SW 1271 (cell line): ENCODE measurements around the gene PRXL2B.
"Not testable (repeated sequence)": the region's sequence is repeated elsewhere in the genome, so short reads cannot be mapped to it uniquely, and the experiment has no call there.

Source experiments
- DNase-seq, 2 experiments: peaks; one replicate each; lab custom pipeline; 2025; lab: John Stamatoyannopoulos, UW

Gene PRXL2B

DNA sequence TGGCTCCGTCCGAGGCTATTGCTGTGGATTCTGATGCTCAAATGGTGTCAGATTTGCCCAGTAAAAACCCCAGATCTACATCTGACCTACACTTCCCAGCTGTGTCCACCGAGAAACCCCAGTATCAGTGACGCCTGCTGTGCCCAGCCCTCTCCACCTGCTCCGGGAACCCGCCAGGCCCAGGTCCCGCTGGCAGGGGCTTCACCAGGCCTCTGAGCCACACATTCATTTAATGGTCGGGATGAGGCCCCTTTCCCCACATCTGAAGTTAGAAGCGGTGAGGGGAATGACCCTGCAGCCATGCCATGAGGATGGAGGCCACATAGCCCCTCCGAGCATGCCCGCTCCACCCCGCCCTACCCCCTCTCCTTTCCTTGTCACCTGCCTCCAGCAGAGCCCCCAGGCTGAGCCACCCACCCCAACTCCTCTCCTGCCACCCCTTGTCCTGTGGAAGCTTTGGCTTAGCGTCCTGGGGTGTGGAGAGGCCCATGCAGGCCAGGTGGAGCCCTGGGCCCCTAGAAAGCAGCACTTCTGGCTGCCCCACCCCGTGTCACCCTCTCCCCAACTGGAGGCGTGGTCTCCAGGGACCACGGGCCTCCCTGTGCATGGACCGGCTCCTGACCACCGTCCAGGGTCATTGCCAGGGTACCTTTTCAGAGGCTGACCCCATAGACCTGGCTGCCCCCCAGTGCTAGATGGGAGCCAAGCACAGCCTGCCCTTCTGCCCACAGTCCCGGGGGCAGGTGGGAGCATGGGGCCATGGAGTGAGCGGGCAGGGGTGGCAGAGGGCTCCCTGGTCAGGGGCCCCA is 22.4 kb upstream of the PRXL2B start:
- DNase-seq = no peak

DNA sequence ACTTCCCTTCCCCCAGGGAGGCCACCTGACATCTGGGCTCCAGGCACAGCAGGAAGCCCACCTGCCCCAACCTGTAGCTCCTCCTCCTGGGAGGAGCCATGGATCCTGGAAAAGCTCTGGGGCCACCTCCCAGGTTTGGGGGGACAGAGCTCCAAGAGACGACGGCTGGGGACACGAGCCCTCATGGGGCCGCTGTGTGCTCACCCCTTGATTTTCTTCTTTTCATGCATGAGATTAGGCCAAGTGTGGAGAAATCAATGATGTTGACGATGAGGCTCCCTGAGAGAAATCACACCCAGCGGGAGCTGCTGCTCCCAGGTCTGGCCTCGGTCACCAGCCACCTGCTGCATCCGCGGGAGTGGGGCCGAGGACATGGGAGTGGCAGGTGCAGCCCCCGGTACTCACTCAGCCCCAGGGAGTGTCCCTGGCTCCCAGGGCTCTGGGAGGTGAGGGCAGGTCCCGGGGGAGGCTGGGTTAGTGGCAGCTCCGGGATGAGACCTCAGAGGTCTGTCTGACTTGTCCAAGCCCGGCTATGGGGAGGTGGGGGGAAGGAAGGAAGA is 21.7 kb upstream of the PRXL2B start:
- no peak for DNase-seq

GRCh38 chr1:2566101-2567045 is 20.2 kb upstream of the PRXL2B start:
- DNase-seq = no peak

DNA sequence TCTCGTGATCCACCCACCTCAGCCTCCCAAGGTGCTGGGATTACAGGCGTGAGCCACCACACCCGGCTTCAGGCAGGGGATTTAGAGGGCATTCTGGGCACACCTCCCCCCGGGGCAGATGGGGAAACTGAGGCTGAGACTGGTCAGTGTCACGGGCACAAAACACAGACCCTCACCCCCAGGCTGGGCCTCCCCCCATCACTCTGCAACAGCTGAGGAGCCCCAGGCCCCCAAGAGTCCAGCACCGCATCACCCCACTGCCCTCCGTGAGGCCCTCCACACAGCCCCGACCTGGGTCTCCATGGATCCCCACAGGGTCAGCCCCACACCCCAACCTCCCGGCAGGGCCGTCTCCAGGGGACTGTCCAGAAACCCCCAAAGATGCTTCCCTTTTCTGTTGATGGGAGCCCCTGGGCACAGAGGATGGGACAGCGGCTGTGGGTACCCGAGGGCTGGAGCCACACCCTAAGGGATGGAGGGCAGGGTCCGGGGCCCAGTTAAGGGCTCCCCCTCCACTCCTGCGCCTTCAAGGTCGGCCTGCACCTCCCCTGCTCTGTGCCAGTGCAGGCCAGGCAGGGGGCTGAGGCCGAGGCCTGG is 19.4 kb upstream of the PRXL2B start:
- DNase-seq = no peak

- not testable (repeated sequence) for DNase-seq
These were observed 18.3 kb upstream of the PRXL2B start for GRCh38 chr1:2568187-2568816.

GRCh38 chr1:2569060-2569459 is 17.5 kb upstream of the PRXL2B start:
- DNase-seq = no peak

DNA sequence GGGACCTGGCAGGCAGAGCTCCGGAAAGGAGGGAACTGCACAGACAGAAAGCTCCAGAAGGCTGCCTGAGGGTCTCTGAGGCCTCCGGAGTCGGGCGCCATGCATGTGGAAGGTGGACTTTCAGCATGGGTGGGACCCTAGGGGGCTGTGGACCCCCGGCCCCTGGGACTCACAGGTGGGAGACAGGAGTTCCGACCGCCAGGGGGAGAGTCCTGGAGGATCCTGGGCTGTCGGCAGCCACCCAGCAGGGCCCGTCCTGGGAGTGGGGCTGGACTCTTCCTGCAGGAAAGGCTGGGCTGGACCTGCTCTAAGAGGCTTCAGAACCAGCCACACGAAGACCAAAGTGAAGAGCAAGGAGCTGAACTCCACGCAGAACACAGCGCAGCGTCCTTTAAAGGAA is 16.9 kb upstream of the PRXL2B start:
- DNase-seq = not testable (repeated sequence)

GRCh38 chr1:2570332-2570731 is 16.2 kb upstream of the PRXL2B start:
- no peak for DNase-seq

- DNase-seq = no peak
These were observed 15.2 kb upstream of the PRXL2B start for GRCh38 chr1:2571348-2571747.

DNA sequence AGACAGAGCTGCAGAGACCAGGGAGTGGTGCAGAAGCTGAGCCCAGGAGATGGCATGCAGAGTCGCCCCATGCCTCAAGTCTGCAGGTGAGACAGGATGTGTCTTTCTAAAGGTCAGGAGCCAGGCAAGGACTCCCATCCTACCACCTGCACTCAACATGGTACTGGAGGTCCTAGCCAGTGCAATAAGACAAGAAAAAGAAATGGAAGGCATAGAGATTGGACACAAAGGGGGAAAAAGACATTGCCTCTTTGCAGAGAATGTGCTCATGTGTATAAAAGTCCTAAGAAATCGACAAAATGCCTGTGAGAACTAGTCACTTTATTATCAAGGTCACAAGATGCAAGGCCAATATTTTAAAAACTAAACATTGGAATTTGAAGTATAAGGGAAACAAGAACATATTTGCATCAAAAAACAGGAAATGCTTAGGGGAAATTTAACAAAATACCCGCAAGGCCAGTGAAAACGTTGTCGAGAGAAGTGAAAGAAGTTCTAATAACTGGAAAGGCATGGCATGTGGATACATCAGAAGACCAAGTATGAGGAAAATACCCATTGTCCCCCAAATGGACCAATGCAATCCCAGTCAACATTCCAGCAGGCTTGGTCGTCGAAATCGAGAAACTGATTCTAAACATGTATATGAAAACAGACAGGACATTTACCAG is 13.2 kb upstream of the PRXL2B start:
- no peak for DNase-seq

GRCh38 chr1:2574350-2574749 is 12.2 kb upstream of the PRXL2B start:
- DNase-seq = no peak

- DNase-seq = no peak
These were observed 10.5 kb upstream of the PRXL2B start for GRCh38 chr1:2575801-2576663.

GRCh38 chr1:2577565-2578075 is 9.0 kb upstream of the PRXL2B start:
- DNase-seq = not testable (repeated sequence)

DNA sequence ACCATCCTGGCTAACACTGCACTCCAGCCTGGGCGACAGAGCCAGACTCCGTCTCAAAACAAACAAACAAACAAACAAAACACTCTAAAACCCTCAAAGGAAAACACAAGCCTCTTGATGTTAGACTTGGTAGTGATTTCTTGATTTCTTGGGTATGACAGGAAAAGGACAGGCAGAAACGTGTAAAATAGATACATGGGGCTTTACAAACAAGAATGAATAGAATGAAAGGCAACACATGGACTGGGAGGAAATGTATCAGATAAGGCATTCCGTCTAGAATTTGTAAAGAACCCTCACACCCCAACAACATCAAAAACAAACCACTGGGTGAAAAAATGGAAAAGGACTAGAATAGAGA is 7.8 kb upstream of the PRXL2B start:
- no peak for DNase-seq

GRCh38 chr1:2580691-2581090 is 5.9 kb upstream of the PRXL2B start:
- DNase-seq = no peak

GRCh38 chr1:2582391-2582790 is 4.2 kb upstream of the PRXL2B start:
- DNase-seq = no peak

DNA sequence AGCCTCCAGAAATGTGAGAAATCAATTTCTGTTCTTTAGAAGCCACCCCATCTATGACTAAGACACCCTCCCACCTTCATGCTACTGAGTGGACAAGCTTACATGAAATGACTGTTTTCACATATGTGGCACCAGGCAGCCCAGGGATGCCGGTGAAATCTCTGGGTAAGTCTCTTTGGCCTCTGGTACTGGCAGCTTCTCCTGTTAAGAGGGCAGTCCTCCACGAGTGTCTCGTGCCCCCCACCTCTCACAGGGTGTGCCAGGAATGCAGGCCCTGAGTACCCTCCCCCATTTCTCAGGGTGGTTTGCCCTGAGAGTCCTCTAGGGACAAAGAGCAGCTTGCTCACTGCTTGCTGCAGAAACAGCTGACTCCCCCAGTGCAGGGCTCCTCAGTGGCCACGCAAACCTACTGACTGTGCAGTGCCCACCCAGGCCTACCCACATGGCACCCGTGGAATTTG is 3.2 kb upstream of the PRXL2B start:
- no peak for DNase-seq

DNA sequence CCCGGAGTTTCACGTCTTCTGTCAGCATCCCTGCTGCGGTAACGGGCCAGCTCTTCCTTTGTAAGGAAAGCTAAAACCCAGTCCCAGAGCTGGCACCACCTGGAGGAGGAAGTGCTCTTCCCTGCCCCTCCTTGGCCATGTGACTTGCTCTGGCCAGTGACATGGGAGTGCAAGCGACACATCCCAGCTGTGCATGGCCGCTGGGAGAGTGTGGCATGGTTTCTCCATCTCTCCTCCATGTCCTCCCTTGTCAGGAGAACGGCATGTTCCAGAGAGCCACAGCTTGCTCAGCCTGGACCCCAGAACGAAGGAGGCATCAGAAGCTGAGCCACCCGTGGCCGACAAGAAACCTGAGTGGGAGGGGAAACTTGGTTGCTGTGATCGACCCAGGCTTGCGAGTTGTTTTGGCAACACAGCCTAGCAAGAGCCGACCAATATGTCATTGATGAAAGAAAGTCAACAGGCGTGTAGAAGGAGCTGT is 2.7 kb upstream of the PRXL2B start:
- no peak for DNase-seq

DNA sequence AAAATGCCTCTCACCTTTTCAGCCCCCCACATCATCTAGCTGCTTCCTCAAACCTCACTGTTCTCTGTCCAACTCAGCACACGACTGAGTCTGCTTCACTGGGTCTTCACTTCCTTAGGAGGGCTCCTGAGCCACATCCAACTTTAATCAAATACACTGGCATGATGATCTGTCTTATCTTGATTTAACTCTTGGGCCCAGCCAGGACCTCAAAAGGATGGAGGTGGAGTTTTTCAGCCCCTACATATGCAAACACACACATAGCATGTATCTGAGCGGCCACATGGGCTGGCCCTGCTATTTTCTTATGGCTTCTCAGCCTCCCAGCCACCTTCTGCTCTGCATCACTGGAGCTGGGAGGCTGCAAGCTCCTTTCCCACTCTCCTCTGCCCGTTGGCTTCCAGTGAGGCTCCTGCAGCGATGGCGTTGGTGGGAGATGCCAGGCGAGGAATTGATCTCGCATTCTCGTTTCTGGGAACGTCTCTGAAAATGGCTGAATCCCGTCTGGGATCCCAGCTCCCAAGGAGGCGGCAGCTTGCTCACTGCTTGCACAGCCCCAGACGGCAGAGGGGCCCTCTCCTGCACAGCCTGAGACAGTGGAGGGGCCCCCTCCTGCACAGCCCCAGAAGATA is 1.8 kb upstream of the PRXL2B start:
- no peak for DNase-seq
